Left cardiac atrium (tissue), 4 donors: ENCODE data around the gene SLC6A4. TPM values are rescaled to one million over a fixed set of nuclear protein-coding genes. Genes with fewer than 3 reads are reported as not detected.
"Not testable (repeated sequence)": the region's sequence is repeated elsewhere in the genome, so short reads cannot be mapped to it uniquely, and the experiment has no call there.

ENCODE experiments used
- ATAC-seq, 2 donors: fragments of 200-7000 bp; cut with Tn5 transposase; one replicate each; pipeline ENCODE4 v1.9.1; 2020; ENCODE audit warnings: mild to moderate bottlenecking in 2 of 2, moderate library complexity in 2 of 2
- DNase-seq: peaks from one replicate; pipeline ENCODE4 v3.0.0-alpha.2; 2020
- intact Hi-C, 2 donors: fragments of 100-400 bp; cut with DNase I; formaldehyde crosslinking; loops; one replicate each; pipeline versions ENCODE4 v1.14.1 to v1.15.1; 2022 to 2023
- total RNA-seq, 2 donors: library from RNA; stranded (reverse); fragmentation: NEBNext Ultra II Directional; extraction: Animal tissue kit (Norgen Biotek cat#: 25700); gene quantifications; one replicate each; pipeline ENCODE4 v1.2.1, GENCODE V29; 2021
- donor health status: DM: no; HTN: yes; CAD: no.
- donor health status: DM: no; HTN: yes; CAD: no; lungs with severe emphysema.
- donor health status: DM: yes; HTN: yes; CAD: no.
- donor health status: Dilated cardiomyopathy.

The SLC6A4 gene
- total RNA-seq, 2 donors from 2014 or later: 0.12 to 3.8 TPM

DNA sequence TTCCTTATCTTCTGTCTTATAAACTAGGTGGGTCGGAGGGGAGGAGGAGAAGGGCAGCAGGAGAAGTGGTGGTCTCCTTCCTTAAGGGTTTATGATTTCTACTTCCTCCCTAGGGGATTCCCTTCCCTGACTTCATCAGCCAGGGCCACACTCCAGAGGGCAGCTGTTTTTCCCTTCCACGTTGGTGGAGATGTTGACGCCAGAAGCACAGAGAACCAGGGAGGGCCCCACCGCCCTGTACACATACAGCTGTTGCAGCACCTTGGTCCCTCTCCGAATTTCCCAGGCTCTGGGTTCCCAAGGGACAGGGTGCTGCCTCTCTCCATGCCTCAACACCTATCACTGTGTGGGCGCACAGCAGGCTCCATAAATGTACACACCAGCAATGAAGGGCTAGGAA, 5.6 kb upstream of the SLC6A4 start:
- no peak for DNase-seq
- ATAC-seq: no peak
- intact Hi-C loops: no loop called here

- intact Hi-C loops: no loop called here
- ATAC-seq (no peak), DNase-seq (no peak)
These were observed 4.7 kb upstream of the SLC6A4 start for GRCh38 chr17:30240177-30240576.

DNA sequence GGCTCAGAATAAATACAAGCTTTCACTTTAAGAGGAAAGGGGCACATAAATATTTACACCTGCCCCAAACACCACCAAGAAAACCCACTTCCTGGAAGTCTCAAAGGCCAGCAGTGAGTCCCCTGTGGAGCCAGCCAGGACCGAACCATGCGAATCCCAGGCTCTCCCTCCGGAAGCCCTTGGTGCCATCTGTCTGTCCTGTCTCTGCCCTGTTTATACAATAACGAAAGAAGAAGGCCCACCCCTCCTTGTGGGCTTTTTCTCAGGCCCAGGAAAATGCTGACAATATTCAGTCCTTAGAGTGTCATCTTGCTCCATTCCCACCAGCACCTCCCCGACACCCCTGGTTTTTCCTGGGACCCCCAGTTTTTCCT, 3.6 kb upstream of the SLC6A4 start:
- no peak for ATAC-seq
- DNase-seq: no peak
- intact Hi-C loops: no loop called here

- peak in 1 of 2 donors; percentile 51 for ATAC-seq
- peak; percentile 27 for DNase-seq
- intact Hi-C loops: no loop called here
These were observed 3.0 kb upstream of the SLC6A4 start for GRCh38 chr17:30238387-30239088.

GRCh38 chr17:30238003-30238344, 2.5 kb upstream of the SLC6A4 start:
- intact Hi-C loops: no loop called here
- DNase-seq (no peak), ATAC-seq (no peak)

- DNase-seq: no peak
- intact Hi-C loops: no loop called here
- peak in 1 of 2 donors; percentile 21 for ATAC-seq
These were observed 2.0 kb upstream of the SLC6A4 start for GRCh38 chr17:30237296-30238002.

GRCh38 chr17:30236766-30237165, 1.3 kb upstream of the SLC6A4 start:
- intact Hi-C loops: no loop called here
- ATAC-seq (peak; percentile 75 to 86), DNase-seq (peak; percentile 76)

- intact Hi-C loops: no loop called here
- no peak for DNase-seq
- no peak for ATAC-seq
These were observed 764 bp upstream of the SLC6A4 start for GRCh38 chr17:30236297-30236624.

DNA sequence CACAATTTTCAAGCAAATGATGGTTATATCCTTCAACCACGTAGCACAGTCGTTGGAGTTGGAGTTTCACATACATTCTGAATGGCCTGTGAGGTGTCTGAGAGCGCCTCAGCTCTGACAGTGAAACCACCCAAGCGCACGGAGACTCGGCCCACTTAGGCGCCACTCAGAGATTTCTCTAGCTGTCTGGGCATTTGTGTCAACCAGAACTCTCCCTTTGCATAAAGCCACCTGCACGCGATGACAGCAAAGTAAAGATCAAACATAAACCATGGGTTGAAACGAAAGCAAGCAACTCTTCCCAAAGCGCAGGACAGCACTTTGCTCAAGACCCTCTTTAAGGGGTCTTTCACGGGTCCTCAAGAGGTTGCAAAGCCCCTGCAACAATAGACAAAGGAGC, 533 bp downstream of the SLC6A4 start:
- no peak for DNase-seq
- intact Hi-C loops: no loop called here
- ATAC-seq: no peak

- ATAC-seq (no peak), DNase-seq (no peak)
- intact Hi-C loops: no loop called here
These were observed 1.2 kb downstream of the SLC6A4 start for GRCh38 chr17:30234296-30234695.

DNA sequence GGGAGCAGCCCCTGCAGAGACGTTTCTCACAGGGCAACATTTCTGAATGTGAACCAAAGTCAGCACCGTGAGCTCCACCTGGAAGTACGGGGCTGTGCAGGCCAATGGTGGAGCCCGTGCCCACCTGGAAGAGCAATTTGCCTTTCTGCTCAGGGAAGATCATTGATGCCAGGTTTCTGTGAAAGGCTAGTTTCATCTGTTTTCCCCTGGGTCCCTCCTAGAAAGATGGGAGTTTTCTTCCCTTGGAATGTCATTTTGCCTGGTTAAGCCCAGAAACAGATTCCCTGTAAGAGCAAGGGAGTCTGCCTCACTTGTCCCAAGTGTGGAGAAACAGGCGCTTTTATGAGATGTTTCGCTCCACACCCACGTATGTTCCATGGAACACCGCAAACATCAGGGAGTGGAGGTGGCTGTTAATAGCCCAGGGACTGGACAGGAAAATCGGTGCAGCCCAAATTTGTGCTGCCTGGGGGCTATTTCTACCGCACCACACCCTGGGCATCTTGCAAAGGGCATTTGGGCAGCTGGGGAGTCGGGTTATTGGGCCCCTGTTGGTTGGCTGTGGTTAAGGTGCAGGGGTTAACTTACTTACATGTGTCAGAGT, 2.6 kb downstream of the SLC6A4 start:
- no peak for ATAC-seq
- intact Hi-C loops: no loop called here
- no peak for DNase-seq

GRCh38 chr17:30232015-30232823, 3.3 kb downstream of the SLC6A4 start:
- no peak for ATAC-seq
- no peak for DNase-seq
- intact Hi-C loops: no loop called here

DNA sequence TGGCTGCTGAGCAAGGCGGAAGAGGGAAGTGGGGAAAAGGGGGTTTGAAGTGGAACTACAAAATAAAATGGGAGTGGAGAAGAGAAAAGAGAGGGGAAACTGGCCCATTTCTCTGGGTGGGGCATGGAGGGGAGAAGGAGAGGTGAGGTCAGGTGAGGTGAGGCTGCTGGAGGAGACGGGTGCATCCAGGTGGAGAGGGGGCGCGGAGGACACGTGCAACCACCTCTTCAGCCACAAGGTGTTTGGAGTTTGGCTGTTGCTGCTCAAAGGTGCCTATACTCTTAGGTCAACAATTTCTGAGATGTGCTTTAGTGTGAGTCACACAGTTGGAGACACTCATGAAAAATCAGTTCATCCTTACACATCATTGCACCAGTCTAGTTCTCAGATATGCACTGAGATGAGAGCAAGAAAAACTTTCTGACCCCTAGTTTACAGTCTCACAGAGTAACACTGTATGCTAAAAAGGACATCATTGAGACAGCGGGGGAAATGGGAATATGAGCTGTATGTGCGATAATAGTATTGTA, 4.8 kb downstream of the SLC6A4 start:
- DNase-seq: no peak
- ATAC-seq: no peak
- intact Hi-C loops: no loop called here

DNA sequence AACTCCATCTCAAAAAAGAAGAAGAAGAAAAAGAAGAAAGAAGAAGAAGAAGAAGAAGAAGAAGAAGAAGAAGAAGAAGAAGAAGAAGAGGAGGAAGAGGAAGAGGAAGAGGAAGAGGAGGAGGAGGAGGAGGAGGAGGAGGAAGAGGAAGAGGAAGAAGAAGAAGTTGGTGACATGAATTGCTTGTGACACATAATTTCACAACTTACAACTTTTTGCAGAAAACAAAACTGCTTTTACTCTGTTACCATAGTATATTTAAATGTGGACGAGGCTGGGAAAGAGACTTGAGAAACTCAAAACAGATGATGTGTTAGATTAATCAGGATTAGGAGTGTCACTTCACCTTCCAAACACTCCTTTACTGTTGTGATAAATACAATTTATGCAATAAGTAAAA, 5.5 kb downstream of the SLC6A4 start:
- DNase-seq, ATAC-seq, intact Hi-C loops: not testable (repeated sequence)

GRCh38 chr17:30229012-30229411, 6.5 kb downstream of the SLC6A4 start:
- intact Hi-C loops: no loop called here
- DNase-seq (no peak), ATAC-seq (no peak)

DNA sequence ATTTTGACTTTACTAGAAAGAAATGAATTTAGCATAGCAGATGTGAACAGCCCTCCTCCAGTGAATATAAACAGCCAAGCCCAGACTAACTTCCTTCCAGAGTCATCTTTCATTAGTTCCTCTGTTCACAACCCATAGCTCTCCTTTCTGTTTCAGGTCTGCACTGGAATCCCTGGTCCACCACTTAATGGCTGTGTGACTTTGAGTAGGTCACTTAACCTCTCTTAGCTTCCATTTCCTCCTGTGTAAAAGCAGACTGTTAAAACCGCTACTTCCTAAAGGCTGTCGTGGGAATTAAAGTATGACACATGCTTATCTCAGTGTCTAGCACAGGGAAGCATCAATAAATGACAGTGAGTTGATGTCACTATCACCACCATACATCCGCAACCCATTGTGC, 7.5 kb downstream of the SLC6A4 start:
- DNase-seq (no peak), ATAC-seq (no peak)
- intact Hi-C loops: no loop called here

DNA sequence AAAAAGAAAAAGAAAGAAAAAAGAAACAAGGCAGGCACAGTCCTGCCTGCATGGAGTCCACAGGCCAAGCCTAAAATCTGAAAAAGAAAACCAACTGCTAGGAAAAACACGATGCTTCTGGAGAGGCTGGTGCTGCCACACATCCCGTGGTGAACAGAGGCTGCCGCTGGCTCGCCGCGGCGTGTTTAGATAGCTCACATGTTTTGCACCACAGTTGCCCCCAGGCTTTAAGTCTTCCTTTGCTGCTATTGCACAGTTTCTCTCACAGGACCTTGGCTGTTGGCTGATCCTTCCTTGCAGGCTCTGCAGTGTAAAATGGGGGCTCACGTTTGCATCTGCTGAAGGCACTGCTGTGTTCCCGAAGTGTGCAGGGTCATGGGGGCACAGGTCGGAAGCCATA, 8.6 kb downstream of the SLC6A4 start:
- no peak for DNase-seq
- no peak for ATAC-seq
- intact Hi-C loops: no loop called here

- DNase-seq (no peak), ATAC-seq (no peak)
- intact Hi-C loops: no loop called here
These were observed 9.5 kb downstream of the SLC6A4 start for GRCh38 chr17:30225919-30226553.

GRCh38 chr17:30225112-30225511, 10.4 kb downstream of the SLC6A4 start:
- ATAC-seq (no peak), DNase-seq (no peak)
- intact Hi-C loops: no loop called here
